NOMO-1 (cell line): ENCODE measurements around the gene PRDM5.

Experiments
- DNase-seq, 2 experiments: peaks; one replicate each; lab custom pipeline; 2025; ENCODE audit not compliant: unreplicated experiment in 2 of 2; lab: John Stamatoyannopoulos, UW

Gene PRDM5

GRCh38 chr4:120861852-120862251, 60.7 kb downstream of the PRDM5 start:
- DNase-seq: no peak

GRCh38 chr4:120858776-120859175, 63.8 kb downstream of the PRDM5 start:
- DNase-seq: no peak

GRCh38 chr4:120857312-120857711, 65.2 kb downstream of the PRDM5 start:
- DNase-seq: no peak

GRCh38 chr4:120856294-120856693, 66.2 kb downstream of the PRDM5 start:
- no peak for DNase-seq

- no peak for DNase-seq
These were observed 67.1 kb downstream of the PRDM5 start for GRCh38 chr4:120855307-120856001.

- DNase-seq: no peak
These were observed 69.2 kb downstream of the PRDM5 start for GRCh38 chr4:120853161-120853935.

GRCh38 chr4:120850018-120850599, 72.4 kb downstream of the PRDM5 start:
- DNase-seq: no peak

GRCh38 chr4:120847019-120847582, 75.4 kb downstream of the PRDM5 start:
- DNase-seq: no peak

GRCh38 chr4:120844528-120844921, 78.0 kb downstream of the PRDM5 start:
- DNase-seq: no peak

GRCh38 chr4:120843849-120844527, 78.5 kb downstream of the PRDM5 start:
- no peak for DNase-seq

GRCh38 chr4:120842031-120842430, 80.5 kb downstream of the PRDM5 start:
- no peak for DNase-seq

GRCh38 chr4:120841580-120841979, 80.9 kb downstream of the PRDM5 start:
- no peak for DNase-seq

GRCh38 chr4:120839974-120840751, 82.4 kb downstream of the PRDM5 start:
- no peak for DNase-seq

GRCh38 chr4:120839334-120839973, 83.1 kb downstream of the PRDM5 start:
- DNase-seq: no peak

- DNase-seq: no peak
These were observed 83.7 kb downstream of the PRDM5 start for GRCh38 chr4:120838784-120839183.

- no peak for DNase-seq
These were observed 84.9 kb downstream of the PRDM5 start for GRCh38 chr4:120837656-120838055.

- no peak for DNase-seq
These were observed 87.2 kb downstream of the PRDM5 start for GRCh38 chr4:120835342-120835741.

- DNase-seq: no peak
These were observed 92.3 kb downstream of the PRDM5 start for GRCh38 chr4:120830204-120830603.

GRCh38 chr4:120829113-120829831, 93.3 kb downstream of the PRDM5 start:
- no peak for DNase-seq
